ENCODE measurements around the gene EBF3.

DNA sequence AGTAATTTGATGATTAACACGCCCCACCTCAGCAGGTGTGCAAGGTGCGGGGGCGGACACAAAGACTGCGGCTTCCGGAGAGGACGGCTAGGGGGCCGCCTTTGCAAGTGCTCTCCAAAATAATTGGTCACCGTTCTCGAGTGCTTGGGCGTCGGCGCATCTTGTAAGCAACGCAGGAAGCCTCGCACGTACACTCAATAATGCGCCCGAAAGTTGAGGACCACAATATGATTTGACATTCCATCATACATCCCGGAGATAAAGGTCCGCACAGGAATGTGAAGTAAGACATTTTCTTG lies 114.7 kb downstream of the EBF3 start:
- no peak for TF ChIP-seq POLR2A (IDR thresholded peaks at IDR 0.05)
- TF ChIP-seq, protein P1, sequence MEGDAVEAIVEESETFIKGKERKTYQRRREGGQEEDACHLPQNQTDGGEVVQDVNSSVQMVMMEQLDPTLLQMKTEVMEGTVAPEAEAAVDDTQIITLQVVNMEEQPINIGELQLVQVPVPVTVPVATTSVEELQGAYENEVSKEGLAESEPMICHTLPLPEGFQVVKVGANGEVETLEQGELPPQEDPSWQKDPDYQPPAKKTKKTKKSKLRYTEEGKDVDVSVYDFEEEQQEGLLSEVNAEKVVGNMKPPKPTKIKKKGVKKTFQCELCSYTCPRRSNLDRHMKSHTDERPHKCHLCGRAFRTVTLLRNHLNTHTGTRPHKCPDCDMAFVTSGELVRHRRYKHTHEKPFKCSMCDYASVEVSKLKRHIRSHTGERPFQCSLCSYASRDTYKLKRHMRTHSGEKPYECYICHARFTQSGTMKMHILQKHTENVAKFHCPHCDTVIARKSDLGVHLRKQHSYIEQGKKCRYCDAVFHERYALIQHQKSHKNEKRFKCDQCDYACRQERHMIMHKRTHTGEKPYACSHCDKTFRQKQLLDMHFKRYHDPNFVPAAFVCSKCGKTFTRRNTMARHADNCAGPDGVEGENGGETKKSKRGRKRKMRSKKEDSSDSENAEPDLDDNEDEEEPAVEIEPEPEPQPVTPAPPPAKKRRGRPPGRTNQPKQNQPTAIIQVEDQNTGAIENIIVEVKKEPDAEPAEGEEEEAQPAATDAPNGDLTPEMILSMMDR (IDR thresholded peaks at IDR 0.05) = no peak
